ENCODE data around the gene SIRT1.
"Not testable (repeated sequence)": the region's sequence is repeated elsewhere in the genome, so short reads cannot be mapped to it uniquely, and the experiment has no call there.

The SIRT1 gene

DNA sequence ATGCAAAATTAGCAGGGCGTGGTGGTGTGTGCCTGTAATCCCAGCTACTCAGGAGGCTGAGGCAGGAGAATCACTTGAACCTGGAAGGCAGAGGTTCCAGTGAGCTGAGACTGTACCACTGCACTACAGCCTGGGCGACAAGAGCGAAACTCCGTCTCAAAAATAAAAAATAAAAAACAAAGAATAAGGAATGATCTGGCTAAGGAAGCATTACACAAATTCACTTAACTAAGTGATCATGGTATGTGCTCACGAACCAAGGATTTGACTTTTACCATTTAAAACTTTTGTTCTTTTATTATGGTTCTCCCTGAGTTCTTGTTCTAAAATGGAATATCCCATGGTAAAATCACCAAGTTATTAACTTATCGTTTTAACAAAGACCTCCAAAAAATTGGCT lies 71.2 kb downstream of the SIRT1 start:
- no peak for DNase-seq (ENCODE audit: low read depth in 1 of 2, low spot score in 1 of 2)

DNA sequence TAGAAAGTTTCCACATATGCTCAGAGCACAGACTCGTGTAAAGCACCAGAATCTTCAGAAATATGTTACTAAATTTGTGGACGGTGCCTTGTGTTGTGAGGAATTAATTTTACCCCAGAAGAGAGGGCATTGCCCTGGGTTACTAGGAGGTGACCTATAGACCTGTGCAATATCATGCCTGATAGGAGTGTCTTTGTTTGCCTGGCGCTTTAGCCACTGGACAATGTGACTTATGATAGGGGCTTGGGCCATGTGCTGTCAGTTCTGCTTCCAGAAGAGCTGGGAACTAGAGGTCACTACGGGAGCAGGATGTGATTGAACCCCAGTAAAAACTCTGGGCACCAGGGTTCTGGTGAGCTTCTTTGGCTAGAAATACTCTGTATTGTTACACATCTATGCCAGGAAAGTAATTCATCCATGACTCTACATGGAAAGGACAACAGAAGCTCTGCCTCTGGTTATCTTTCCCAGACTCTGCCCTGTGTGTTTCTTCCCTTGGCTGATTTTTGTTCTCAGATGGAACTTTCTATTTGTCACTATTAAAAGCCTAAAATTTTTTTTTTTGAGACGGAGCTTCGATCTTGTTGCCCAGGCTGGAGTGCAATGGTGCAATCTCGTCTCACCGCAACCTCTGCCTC lies 75.5 kb downstream of the SIRT1 start:
- DNase-seq (ENCODE audit: low read depth in 1 of 2, low spot score in 1 of 2) = no peak

DNA sequence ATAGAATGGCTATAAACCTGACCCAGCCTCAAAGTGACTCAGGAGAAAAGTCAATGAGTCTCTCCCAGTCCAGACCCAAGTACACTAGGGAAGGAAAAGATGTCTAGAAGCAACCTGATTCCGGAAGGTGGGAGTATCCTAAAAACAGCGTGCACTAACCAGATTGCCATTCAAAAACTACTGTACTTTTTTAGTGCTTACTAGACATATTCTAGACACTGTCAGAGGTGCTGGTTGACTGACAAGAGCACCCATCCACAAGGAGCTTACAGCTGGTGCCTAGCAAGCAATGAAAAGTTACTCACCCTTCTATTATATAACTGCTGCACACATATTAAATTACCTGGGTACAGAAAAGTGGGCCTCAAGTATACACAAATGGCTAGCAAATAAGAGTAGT lies 81.0 kb downstream of the SIRT1 start:
- DNase-seq (ENCODE audit: low read depth in 1 of 2, low spot score in 1 of 2) = no peak

DNA sequence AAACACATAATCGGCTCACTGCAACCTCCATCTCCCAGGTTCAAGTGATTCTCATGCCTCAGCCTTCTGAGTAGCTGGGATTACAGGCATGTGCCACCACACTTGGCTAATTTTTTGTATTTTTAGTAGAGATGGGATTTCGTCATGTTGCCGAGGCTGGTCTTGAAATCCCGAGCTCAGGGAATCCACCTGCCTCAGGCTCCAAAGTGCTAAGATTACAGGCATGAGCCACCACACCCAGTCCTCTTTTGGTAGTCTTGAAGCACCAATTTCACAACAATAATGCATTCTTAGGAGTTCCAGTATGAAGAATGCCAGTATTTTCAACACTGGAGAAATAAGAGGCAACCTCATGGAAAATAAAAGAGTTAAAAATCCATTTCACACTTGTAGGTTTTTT lies 81.6 kb downstream of the SIRT1 start:
- not testable (repeated sequence) for DNase-seq (ENCODE audit: low read depth in 1 of 2, low spot score in 1 of 2)

All from activated T-helper 1 cell treated with anti-CD3 and anti-CD28 coated beads, Interleukin-2, amount 50 U/mL, for 16 hours (primary cell).